HL-60 (cell line): Measurements from ENCODE around the gene ABI3BP.

Experiments
- POLR2AphosphoS5 ChIP-seq: IDR thresholded peaks from 2 replicates; pipeline ENCODE4 v1.6.1; 2012; ENCODE audit warnings: low read depth
- SPI1 ChIP-seq: IDR thresholded peaks from 2 replicates; pipeline ENCODE4 v1.6.1; 2012; ENCODE audit warnings: low read depth, mild to moderate bottlenecking, borderline replicate concordance
- TF ChIP-seq, protein P1 (sequence below): IDR thresholded peaks from one replicate; pipeline ENCODE4 v1.5.1; 2011; ENCODE audit warnings: low read length, control low read depth, inconsistent platforms; ENCODE audit not compliant: insufficient read depth
- TF ChIP-seq, protein P2 (sequence below): IDR thresholded peaks from 2 replicates; pipeline ENCODE4 v1.6.1; 2012; ENCODE audit warnings: low read depth; ENCODE audit not compliant: insufficient replicate concordance

DNA sequence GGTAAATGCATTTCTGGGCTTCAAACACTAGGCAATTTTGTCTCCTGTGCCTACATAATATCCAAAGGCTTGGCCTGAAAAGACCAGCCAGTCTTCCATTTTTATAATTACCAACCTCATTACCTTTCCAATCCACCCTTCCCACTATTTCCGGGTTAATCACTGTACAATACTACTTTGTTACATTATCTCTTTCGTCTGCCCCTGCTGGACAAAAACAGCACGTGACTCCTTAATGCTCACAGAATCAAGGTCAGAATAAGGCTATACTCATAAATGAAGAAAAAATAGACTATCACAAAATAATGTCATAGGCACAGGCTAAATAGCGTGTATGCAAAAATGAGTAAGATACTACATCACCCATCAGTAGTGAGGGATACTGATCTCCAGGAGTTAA lies 40.1 kb downstream of the ABI3BP start:
- TF ChIP-seq, protein P1, sequence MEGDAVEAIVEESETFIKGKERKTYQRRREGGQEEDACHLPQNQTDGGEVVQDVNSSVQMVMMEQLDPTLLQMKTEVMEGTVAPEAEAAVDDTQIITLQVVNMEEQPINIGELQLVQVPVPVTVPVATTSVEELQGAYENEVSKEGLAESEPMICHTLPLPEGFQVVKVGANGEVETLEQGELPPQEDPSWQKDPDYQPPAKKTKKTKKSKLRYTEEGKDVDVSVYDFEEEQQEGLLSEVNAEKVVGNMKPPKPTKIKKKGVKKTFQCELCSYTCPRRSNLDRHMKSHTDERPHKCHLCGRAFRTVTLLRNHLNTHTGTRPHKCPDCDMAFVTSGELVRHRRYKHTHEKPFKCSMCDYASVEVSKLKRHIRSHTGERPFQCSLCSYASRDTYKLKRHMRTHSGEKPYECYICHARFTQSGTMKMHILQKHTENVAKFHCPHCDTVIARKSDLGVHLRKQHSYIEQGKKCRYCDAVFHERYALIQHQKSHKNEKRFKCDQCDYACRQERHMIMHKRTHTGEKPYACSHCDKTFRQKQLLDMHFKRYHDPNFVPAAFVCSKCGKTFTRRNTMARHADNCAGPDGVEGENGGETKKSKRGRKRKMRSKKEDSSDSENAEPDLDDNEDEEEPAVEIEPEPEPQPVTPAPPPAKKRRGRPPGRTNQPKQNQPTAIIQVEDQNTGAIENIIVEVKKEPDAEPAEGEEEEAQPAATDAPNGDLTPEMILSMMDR, result no peak
- TF ChIP-seq POLR2AphosphoS5 (no peak), SPI1 (no peak)
- TF ChIP-seq, protein P2, sequence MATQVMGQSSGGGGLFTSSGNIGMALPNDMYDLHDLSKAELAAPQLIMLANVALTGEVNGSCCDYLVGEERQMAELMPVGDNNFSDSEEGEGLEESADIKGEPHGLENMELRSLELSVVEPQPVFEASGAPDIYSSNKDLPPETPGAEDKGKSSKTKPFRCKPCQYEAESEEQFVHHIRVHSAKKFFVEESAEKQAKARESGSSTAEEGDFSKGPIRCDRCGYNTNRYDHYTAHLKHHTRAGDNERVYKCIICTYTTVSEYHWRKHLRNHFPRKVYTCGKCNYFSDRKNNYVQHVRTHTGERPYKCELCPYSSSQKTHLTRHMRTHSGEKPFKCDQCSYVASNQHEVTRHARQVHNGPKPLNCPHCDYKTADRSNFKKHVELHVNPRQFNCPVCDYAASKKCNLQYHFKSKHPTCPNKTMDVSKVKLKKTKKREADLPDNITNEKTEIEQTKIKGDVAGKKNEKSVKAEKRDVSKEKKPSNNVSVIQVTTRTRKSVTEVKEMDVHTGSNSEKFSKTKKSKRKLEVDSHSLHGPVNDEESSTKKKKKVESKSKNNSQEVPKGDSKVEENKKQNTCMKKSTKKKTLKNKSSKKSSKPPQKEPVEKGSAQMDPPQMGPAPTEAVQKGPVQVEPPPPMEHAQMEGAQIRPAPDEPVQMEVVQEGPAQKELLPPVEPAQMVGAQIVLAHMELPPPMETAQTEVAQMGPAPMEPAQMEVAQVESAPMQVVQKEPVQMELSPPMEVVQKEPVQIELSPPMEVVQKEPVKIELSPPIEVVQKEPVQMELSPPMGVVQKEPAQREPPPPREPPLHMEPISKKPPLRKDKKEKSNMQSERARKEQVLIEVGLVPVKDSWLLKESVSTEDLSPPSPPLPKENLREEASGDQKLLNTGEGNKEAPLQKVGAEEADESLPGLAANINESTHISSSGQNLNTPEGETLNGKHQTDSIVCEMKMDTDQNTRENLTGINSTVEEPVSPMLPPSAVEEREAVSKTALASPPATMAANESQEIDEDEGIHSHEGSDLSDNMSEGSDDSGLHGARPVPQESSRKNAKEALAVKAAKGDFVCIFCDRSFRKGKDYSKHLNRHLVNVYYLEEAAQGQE, result no peak
